HG03139 (cell line): ENCODE measurements around the gene INPP4B.

Source experiments
- ATAC-seq: cut with Tn5 transposase; IDR thresholded peaks from one replicate; pipeline ENCODE4 v1.9.1; 2021; ENCODE audit not compliant: unreplicated experiment

Gene INPP4B

DNA sequence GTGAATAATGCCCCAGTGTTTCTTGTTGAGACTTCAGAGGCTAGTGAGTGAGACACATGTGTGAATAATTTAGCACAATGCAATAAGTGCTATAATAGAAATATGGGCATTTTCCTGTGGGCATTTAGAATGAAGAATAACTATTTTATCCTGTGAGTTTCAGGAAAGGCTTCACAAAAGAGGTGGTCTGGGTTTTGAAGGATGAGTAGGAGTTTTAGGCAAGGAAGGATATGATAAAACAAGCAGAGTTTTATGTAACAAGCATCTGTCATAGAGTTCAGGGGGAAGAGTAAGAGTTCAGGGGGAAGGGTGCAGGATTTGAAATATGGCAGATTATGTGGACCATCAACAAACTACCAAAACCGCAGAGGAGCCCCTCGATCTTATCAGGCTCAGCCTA, 529.2 kb downstream of the INPP4B start:
- ATAC-seq: no peak

DNA sequence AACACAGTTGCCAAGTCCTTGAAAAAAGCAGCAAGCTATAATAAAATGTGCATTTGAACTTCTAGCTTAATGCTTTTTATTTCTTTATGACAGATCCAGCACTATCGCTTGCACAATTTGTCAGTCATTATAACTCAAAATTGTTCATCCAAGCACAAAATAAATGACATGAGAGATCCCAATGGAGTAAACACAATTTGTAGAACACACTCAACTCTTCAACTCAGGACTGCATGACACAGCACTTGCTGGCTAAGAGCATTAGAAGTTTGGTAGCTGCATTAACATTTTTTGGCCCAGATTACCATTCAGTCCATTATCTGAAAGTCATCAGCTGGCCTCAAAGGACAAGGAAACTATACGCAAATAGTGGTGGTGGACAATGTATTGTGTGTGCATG, 530.1 kb downstream of the INPP4B start:
- ATAC-seq: no peak

DNA sequence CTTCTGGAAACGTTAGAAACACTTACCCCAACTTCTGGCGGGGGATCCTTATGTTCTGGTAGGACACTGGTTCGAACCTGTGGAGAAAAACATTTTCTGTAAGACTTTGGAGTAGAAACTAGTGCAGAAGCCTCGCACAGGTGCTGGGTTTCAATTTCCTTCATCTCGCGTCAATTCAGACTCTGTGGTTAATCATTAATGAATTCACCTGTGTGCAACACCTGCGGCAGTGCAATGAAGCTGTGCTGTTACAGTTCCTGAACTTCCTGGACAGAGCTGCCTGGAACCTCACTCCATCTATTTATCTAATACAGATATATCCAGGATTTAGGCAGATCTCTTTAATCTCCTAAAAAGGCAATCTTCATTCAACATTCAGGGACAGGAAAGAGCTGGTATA, 531.4 kb downstream of the INPP4B start:
- ATAC-seq: no peak

DNA sequence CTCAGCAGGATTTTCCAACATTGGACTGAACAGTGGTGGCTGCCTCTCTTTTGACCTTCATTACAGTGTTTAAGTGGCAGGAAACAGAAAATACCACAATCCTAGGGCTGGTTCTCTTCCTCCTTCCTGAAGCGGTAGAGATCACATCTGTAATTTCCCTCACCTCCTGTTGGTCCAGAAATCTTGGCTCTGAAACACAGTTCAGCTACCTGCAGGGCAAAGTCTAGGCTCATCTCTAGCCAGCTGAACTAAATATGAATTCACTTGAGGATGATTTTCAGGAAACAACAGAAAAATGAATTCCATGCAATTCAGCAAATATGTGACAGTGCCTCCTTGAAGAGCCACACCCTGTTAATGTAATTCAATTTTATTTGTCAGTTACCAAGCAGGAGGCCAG, 531.9 kb downstream of the INPP4B start:
- no peak for ATAC-seq

DNA sequence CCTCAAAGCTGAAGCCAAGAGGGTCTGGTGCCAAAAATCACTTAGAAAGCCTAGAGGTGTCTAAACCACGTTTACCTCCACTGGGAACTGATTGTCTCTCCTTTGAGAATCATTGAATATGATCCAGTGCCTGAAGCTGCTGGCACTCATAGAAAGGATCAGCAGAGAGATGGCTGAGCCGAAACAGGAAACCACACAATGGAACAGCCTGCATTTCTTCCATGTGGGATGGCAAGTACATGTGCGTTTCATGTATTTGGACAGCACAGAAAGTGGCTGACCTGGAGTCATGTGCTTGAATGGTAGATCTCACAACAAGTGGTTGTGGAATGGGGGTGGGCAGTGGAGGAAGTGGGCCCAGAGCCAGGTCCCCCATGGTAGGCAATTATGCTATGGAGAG, 533.7 kb downstream of the INPP4B start:
- ATAC-seq: no peak

DNA sequence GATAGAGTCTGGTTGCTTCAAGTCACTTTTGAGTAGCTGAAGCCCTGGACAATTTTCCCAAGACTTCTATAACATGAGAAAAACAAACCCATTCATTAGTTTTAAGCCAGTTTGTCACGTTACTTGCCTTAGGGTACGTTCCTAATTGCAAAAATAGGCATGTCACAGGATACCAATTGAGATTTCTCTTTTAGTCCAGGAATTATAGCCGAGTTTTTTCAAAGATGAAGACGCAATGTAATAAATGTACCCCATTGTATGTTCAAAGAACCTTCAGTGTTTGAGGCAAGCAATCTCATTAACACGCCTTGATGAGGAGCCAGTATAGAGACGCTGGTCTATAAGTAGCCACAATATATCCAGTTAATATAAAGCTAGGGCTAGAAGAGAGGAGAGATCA, 534.2 kb downstream of the INPP4B start:
- ATAC-seq: no peak

DNA sequence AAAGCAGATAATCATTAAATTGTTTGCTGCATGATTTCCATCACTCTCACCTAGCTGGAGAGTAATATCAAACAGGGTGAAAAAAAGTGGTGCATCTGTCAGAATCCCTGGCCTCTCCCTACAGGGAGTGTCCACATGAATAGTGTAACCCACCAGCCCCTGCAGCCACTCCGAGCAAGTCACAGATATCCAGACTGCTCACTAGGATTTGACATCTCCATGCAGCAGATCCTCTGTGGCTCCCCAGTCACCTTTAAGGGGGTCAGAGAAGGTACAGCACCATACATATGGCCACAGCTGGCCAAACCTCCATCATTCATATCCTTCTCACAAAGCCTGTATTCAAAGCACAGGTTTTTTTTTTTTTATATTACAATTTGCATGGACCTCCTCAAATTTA, 536.3 kb downstream of the INPP4B start:
- ATAC-seq: no peak

DNA sequence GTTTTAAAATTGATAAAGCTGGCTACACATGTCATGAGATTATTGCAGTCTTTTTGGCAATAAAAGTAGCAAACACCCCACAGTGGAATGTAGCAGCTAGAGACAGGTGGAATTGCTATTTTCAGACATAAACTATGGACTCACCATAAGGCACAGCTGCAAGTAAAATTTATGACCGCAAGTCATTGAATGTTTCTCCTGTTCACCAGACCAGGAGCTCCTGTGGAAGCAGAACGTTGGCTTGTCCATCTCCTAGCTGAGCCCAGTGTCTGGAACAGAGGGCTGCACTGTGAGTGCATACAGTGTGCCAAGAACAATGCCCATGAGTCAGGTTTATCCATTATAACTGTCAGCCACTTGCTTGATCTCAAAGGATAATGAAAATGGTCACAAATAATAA, 538.2 kb downstream of the INPP4B start:
- ATAC-seq: no peak

DNA sequence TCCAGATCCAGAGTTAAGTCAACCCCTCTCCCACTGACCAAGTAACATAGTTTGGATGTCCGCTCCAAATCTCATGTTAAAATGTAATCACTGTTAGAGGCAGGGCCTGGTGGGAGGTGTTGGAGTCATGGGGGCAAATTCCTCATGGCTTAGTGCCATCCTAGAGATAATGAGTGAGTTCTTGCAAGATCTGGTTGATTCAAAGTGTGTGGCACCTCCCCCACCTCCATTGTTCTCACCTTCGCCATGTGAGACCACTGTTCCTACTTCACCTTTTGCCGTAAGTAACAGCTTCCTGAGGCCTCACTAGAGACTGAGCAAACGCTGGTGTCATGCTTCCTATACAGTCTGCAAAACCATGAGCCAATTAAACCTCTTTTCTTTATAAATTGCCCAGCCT, 548.8 kb downstream of the INPP4B start:
- no peak for ATAC-seq

DNA sequence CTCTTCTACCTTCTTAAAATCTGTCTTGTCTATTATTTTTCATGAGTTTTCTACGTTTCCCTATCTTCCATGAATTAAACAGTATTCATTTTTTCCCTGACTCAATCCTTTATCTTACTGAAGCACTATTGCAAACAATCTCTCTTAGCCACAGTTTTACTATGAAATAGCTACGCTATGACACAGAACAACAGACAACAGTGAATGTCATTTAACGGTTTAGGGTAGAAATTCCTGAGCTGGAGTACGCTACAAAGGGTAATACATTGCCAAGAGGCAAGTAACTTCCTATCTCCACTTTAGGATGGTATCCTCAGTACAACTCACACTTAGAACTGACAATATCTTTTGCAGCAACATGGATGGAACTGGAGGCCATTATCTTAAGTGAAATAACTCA, 552.6 kb downstream of the INPP4B start:
- no peak for ATAC-seq

DNA sequence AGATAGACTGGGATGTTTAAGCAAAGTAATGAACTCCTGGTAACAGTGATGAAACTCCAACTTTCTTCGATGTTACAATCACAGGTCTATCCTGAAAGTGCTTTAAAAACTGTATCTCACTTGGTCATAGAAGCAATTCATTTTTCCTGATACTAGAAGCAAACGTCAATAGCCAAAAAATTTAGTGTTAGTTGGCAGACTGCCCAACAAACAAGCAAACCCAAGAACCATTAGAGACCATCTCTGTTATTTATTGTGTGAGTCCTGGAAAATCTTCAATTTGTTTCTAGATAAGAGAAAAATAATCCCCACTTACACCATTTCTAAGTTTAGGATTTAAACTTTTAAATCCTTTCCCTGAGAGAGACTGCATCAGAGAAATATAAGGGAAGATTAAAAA, 553.9 kb downstream of the INPP4B start:
- no peak for ATAC-seq

DNA sequence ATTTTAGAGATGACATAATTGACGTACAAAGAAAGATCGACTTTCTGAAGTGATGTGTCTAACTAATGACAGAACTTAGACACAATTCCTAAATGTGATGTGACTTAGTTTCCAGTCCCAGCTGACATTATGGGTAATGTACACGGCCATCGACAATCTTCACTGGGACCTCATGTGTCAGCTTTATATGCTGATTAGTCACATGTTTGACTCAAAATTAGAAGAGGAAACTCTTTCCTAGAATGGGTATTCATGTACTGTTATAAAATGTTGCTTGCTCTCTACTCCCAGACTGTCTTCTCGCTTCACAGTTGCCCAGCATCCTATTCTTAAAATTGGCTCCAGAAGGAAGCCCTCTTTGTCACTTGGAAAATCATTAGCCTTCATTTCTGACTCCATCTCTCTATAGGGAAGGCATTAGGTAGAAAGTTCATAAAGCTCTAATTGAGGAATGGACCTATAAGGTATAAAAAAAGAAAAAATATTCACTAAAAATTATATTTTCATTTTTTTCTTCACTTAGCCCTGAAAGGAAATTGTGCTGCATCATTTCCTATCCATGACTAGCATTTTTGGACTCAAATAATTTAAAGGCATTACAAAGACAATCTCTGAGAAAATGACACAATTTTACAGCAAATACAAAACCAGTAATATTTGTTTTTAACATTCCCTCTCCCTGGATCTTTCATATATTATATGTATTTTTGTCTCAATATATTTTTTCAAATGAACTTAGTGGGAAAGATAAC, 554.6 kb downstream of the INPP4B start:
- no peak for ATAC-seq

DNA sequence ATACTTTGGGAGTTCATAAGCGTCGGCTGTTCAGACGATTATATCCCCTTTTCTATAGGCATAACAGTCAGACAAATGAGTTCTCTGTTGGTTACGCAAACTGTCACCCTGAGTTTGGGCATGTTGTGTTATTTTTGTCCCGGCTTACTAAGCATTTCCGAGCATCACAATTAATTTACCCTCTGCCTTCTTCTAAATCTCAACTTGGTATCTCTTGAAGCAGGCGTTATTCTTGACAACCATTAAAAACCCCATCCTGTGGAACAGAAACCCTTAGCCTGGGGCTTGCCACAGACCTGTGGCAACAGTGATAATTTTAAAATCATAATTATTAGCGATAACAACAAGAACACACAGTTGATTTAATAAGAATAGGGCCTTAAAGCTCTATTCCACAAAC, 558.7 kb downstream of the INPP4B start:
- ATAC-seq: no peak

DNA sequence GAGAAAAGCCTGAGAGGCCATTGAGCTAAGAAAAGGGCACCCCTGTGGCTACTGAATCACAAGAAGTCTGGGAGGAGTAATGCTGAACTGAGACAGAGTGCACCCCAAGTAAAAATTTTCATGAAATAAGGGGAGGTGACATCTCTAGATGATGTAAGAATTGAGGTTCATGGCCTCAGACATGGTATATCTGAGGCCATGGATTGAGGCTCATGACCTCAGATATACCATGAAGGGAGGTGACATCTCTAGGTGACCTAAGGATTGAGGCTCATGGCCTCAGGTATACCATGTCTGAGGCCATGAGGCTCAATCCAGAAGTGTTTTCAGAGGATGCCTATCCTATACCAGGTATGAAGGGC, 560.9 kb downstream of the INPP4B start:
- no peak for ATAC-seq

DNA sequence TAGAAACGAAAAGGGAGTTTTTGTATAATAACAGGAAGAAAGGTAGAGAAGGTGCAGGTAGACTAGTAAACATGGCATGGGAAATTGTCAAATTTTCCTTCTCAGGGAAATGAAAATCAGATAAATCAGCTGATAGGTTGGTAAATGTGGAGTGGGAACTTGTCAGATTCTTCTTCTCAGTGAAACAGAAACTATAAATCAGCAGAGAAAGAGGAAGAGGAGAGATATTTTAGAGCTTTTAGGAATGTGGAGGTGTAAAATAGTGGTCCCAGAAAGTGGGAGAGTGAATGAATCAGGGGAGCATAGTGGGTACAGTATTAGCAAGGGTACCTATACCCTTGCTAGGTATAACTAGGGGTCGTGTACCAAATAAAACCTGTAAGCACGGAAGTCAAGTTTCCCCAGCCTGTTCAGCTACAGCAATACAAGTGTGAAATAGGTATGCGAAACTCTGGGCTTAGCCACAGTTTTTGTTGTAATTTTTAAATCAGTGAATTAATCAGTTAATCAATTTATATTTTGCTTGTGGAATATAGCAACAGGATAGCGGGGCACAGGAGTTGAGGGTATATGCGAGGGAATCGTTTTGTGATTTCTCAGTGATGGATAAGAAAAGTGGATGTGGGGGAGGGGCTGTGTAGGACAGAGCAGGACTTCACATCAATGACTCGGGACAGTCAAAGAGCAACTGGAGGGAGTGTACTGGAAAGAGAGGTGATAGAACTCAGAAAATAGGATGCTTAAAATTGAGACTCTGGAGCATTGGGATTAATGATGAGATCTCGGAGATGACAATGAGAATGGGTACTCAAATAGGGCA, 561.5 kb downstream of the INPP4B start:
- ATAC-seq: no peak

DNA sequence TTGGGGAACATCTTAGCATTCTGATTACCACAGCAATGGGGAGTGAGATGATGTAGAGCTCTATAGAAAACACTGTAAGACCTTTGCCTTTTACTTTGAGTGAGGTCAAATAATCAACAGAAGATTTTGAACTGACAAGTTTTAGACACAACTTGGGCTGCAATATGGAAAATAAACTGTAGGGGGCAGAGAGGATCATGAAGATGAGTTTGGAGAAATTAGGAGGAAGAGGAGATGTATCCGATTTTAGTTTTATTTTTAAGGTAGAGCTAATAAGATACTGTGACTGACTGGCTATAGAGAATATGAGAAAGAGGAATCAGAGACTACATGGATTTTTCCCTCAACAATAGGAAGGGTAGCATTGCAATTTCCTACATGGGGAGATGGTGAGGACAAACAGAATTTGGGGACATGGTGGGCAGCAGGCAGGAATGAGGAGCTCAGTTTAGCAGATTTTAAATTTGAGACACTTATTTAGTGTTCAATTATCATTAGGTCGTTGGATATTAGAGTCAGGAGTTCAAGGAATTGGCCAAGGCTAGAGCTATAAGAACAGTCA, 563.1 kb downstream of the INPP4B start:
- no peak for ATAC-seq

DNA sequence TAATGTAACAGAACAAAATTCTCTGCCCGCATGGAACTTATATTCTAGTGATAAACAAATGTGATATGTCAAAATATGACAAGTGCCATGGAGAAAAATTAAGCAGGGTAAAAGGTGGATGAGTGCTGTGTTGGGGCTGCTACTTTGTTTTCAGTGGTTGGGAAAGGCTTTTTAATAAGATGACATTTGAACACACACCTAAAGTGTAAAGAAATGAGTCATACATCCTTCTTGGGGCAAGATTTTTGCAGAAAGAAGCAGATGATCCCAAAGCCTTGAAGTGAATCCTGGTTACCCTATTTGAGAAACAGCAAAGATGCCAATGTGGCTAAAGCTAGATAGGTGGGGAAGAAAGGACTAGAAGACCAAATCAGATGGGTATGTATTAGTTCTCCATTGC, 564.1 kb downstream of the INPP4B start:
- no peak for ATAC-seq

DNA sequence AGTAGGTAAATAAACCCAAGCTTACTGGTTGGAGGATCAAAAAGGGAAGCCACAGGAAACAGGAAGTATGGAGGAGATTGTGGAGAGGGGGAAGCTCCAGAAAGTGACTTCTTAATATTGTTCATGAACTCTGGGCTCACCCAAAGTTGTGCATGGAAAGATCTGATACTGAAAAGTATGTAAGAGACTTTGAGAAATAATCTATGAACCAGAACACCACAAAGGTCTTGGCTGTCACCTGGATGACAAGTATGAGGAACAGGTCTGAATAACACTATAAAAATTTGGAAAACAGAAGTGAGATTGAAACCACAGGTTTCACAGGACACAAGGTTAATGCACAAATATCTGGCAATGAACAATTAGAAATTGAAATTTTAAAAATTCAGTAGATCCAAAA, 567.4 kb downstream of the INPP4B start:
- ATAC-seq: no peak

DNA sequence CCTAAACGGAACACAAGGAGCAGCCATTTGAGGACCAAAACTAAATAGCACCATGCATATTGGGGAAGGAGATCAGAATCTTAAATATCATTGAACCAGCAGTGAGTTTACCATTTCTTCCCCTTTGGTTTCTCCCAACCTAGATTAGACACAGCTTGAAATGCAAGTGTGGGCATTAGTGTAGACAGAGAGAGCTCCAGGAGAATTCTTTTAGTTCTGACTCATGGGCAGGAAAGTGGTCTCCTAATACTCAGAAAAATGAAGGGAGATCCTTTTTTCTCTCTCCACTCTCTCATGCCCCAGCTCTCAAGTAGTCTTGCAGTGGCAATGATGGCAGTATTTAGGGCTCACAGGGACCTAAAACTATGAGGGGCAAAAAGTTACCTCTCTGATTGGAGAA, 567.9 kb downstream of the INPP4B start:
- no peak for ATAC-seq

DNA sequence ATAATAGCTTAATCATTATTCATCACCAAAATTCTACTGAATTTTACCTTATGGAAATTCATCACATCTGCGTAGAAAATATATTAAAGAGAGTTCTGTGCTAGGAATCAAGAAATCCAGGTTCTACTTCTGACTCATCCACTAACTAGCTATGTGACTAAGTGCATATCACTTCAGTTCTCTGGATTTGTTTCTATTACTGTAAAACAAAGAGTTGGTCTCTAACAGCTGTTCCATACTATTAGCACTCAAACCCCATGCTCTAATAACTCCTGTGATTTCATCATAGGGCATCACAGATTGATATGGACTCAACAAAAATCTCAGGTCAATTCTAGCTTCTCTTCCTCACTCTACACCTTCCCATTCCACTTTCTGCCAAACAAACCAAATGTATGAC, 572.0 kb downstream of the INPP4B start:
- ATAC-seq: no peak

DNA sequence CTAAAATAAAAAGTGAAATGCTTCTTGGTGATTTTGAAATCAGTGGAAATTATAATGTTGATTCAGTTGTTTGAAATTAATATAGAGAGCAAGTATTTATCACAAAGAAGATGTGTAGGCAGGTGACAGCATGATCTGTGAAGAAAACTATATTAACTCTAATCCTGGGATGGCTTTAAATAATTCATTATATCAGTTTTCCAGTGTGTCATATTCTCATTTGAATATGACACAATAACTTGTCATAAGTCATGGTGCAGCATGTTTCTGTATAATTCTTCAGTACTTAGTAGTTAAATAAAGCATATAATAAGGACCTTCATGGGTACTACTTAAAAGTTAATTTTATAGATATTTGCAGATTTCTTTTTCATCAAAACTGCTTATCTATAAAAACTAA, 573.6 kb downstream of the INPP4B start:
- ATAC-seq: no peak

DNA sequence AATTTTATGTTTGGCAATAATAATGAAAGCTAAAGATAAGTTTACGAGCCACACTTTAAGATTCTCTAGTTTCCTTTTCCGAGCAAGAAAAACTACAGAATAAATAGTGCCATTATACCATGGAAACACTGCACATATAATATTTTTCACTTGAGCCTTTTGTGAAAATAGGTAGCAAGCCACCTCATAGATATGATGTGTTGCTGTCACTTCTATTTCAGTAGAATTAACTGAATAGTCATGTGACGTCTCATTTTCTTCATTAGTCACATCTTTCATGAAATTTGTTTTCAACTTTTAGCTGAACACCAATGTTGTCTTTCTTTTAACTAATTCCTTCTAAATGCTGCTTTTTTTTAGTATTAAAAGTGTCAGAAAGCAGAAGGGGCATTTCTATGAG, 574.3 kb downstream of the INPP4B start:
- ATAC-seq: no peak
